Breast epithelium (tissue), 3 donors: ENCODE results near the gene MRPS10.

Source experiments
- CTCF ChIP-seq, 3 donors: fragments of 450-650 bp; IDR thresholded peaks; one replicate each; pipeline ENCODE4 v1.5.1; 2016 to 2017; ENCODE audit warnings: antibody characterized with exemption in 3 of 3, mild to moderate bottlenecking in 3 of 3, moderate library complexity in 3 of 3
- POLR2A ChIP-seq: fragments of 450-650 bp; IDR thresholded peaks from one replicate; pipeline ENCODE4 v1.6.1; 2016; ENCODE audit warnings: antibody characterized with exemption, mild to moderate bottlenecking, moderate library complexity

DNA sequence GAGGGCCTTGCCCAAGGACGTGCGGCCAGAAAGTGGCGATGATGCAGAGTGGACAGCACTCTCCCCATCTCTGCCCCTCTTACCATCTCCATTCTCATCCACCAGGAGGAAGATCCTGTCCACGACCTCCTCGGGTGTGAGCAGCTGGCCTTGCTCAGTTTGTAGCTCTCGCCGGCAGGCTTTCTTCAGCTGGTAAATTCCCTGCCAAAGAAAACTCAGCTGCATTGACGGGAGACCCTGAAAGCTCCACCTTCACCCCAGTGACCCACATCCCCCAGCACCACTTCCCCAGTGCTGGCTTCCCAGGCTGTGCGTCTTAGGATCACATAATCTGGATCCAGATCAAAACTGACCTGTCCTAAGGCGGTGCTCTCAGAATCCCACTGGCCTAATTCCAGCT, 32.1 kb downstream of the MRPS10 start:
- no peak for TF ChIP-seq CTCF (IDR thresholded peaks at IDR 0.05)
- no peak for TF ChIP-seq POLR2A
